ENCODE data around the gene IGF2BP2.

The IGF2BP2 gene

DNA sequence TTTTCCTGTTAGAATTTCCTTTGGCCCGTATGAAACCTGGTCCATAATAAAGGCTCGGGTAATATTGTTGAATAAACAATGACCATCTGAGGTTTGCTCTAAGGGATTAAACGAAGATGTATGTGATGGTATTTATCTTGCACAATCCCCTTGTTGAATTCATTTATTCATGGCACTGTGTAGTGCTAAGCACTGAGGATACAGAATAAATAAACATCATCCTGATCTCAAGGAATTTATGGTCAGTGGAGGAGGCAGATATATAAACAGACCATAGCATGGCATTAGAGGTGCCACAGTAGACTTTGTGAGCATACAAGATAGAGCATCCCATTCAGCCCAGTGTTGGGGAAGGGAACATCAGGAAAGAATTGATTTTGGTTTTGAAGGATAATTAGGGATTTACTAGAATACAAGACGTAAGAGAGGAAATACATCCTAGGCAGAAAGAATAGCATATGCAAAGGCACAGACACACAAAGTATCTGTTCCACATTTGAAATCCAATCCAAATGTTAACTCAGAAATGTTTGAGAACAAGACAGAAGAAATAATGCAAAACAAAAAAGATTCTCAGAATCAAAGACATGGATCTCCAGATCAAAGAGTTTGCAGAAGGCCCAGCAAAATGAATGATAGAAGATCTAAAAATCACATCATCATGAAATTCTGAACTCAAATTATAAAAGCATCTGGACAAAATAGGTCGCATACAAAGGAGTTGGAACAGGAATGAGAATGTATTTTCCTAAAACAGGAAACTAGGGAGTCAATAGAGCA, 5.4 kb upstream of the IGF2BP2 start:
- Histone ChIP-seq H3K4me3 (ENCODE audit: low read length) (no peak overlapping the region), H3K9ac (ENCODE audit: low read length) (no peak overlapping the region), H3K27me3 (ENCODE audit: control insufficient read depth, insufficient read depth, low read length) (peaks cover 6% of the 10 kb centered on the region), H3K4me1 (ENCODE audit: control insufficient read depth, insufficient read depth, low read length) (no peaks in the 10 kb centered on the region), H3K36me3 (ENCODE audit: control insufficient read depth, insufficient read depth, low read length) (no peaks in the 10 kb centered on the region), H3K27ac (ENCODE audit: low read depth, low read length) (no peak overlapping the region)

DNA sequence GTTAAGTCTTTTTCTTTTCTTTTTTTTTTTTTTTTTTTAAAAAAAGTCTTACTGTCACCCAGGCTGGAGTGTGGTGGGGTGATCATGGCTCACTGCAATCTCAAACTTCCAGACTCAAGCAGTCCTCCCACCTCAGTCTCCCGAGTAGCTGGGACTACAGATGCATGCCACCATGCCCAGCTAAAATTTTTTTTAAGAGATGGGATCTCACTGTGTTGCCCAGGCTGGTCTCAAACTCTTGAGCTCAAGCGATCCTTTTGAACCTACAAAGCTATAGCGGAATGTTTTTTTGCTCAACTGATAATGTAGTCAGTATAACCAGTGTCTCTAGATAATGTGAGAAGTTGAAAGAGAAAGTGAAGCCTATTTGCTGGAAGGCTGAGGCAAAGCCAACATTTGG, 3.9 kb upstream of the IGF2BP2 start:
- no peak overlapping the region for H3K4me3 ChIP-seq (ENCODE audit: low read length)
- peaks cover 6% of the 10 kb centered on the region for H3K27me3 ChIP-seq (ENCODE audit: control insufficient read depth, insufficient read depth, low read length)
- H3K4me1 ChIP-seq (ENCODE audit: control insufficient read depth, insufficient read depth, low read length) = no peaks in the 10 kb centered on the region
- H3K9ac ChIP-seq (ENCODE audit: low read length) = no peak overlapping the region
- no peak overlapping the region for H3K27ac ChIP-seq (ENCODE audit: low read depth, low read length)
- no peaks in the 10 kb centered on the region for H3K36me3 ChIP-seq (ENCODE audit: control insufficient read depth, insufficient read depth, low read length)

DNA sequence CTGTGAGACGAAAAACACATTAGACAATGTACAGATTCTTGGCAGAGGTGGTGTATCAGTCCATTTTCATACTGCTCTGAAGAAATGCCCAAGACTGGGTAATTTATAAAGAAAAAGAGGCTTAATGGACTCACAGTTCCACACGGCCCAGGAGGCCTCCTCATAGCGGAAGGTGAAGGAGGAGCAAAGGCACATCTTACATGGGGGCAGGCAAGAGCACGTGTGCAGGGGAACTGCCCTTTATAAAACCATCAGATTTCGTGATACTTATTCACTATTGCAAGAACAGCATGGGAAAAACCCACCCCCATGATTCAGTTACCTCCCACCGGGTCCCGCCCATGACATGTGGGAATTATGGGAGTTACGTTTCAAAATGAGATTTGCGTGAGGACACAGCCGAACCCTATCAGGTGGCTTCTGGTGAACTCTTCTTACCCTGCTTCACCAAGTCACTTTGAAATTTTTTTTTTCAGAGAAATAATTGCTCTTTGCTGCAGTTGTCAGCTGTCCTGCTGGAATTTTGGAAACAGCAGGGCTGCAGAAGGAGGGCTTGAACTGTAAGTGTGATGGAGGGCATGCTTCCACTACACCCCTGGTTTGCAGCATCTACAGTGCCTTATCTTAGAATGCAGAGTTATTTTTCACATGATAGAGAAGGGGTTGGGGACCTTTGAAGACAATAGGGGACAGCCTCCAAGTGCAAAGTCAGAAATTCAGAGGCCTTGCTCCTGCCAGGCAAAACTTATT, 2.9 kb upstream of the IGF2BP2 start:
- peaks cover 3% of the 10 kb centered on the region for H3K4me1 ChIP-seq (ENCODE audit: control insufficient read depth, insufficient read depth, low read length)
- peaks cover 6% of the 10 kb centered on the region for H3K27me3 ChIP-seq (ENCODE audit: control insufficient read depth, insufficient read depth, low read length)
- H3K36me3 ChIP-seq (ENCODE audit: control insufficient read depth, insufficient read depth, low read length) = no peaks in the 10 kb centered on the region
- H3K4me3 ChIP-seq (ENCODE audit: low read length) = no peak overlapping the region
- no peak overlapping the region for H3K9ac ChIP-seq (ENCODE audit: low read length)
- no peak overlapping the region for H3K27ac ChIP-seq (ENCODE audit: low read depth, low read length)

DNA sequence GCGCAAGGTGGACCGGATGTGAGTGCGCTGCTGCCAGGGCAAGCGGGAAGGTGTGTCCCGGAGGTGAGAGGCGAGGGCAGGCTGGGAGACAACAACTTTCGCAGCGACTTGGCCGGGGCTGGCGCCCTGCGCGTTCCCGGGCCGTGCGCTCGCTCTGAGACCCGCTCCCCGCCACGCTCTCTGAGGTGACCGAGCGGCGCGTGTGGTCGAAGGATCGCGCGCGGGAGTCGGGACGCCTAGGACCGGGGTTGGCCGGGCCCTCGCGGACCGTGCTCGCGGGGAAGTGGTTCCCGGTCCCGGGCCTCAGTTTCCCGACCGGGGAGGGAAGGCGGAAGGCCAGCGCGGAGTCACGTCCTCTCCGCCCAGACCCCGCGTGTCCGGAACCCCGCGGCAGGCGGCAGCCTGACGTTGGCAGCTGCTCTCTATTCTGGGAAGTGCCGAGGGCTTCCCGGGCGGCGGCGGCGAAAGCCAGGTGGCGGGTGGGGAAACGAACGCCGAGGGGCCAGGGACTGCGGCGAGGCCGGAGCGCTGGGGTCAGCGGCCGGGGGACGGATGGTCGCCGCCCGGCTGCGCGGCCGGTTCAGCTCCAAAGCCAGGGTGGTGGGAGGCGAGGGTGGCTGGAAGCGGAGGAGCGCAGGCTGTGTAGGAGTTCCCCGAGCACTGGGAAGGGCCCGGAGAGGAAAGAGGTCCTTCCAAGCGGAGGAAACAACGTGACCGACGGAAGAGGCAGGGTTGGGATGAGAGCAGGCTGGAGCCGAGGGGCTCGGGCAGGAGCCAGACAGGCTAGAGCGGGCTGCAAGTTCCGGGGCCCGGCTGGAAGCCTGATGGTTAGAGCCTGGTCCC, 1.0 kb upstream of the IGF2BP2 start:
- Histone ChIP-seq H3K27me3 (ENCODE audit: control insufficient read depth, insufficient read depth, low read length) (peaks cover 8% of the 10 kb centered on the region), H3K36me3 (ENCODE audit: control insufficient read depth, insufficient read depth, low read length) (no peaks in the 10 kb centered on the region), H3K4me1 (ENCODE audit: control insufficient read depth, insufficient read depth, low read length) (peaks cover 3% of the 10 kb centered on the region), H3K27ac (ENCODE audit: low read depth, low read length) (no peak overlapping the region), H3K9ac (ENCODE audit: low read length) (peak overlapping the region; percentile 21), H3K4me3 (ENCODE audit: low read length) (peak overlapping the region; percentile 84)

DNA sequence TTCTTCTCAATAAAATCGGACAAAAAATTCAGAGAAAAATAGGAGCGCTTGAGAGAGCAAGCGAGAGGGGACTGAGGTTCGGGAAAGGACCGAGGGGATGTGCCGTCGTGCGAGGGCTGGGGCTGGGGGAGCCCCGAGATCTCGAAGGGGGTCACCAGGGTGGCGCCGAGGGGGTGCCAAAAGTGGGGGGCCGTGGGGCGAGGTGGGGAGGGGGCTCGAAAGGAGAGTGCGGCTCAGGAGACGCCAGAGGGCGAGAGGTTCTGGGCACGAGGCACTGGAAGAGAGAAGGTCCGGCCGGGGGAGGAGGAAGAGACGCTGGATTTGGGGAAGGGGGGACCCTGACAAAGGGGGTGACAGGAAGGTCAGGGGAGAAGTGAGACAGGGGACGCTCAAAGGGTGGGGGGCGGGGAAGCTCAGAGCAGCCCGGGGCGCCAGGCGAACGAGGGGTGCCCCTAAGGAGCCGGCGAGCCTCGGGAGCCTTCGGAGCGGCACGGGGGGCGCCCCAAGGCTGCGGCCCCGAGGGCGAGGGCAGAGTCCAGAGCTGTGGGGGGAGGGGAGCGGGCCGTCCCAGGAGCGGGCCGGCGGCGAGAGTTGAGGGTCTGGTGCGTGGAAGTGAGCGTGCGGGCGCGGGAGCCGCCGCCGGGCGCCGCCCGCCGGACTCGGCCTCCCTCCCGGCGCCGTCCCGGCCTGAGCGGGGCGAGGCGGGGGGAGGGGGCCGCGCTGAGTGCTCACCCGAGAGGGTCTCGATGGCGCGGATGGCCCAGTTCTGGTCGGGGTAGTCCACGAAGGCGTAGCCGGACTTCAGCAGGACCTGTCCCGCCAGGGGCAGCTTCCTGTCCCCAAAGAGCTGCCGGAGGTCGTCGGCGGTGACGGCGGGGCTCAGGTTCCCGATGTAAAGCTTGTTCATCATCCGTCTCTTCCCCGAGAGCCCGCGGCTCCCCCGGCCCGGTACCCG, 514 bp downstream of the IGF2BP2 start:
- Histone ChIP-seq H3K9ac (ENCODE audit: low read length) (no peak overlapping the region), H3K4me1 (ENCODE audit: control insufficient read depth, insufficient read depth, low read length) (peaks cover 3% of the 10 kb centered on the region), H3K27ac (ENCODE audit: low read depth, low read length) (no peak overlapping the region), H3K27me3 (ENCODE audit: control insufficient read depth, insufficient read depth, low read length) (peaks cover 9% of the 10 kb centered on the region), H3K36me3 (ENCODE audit: control insufficient read depth, insufficient read depth, low read length) (no peaks in the 10 kb centered on the region), H3K4me3 (ENCODE audit: low read length) (peak overlapping the region; percentile 84)

DNA sequence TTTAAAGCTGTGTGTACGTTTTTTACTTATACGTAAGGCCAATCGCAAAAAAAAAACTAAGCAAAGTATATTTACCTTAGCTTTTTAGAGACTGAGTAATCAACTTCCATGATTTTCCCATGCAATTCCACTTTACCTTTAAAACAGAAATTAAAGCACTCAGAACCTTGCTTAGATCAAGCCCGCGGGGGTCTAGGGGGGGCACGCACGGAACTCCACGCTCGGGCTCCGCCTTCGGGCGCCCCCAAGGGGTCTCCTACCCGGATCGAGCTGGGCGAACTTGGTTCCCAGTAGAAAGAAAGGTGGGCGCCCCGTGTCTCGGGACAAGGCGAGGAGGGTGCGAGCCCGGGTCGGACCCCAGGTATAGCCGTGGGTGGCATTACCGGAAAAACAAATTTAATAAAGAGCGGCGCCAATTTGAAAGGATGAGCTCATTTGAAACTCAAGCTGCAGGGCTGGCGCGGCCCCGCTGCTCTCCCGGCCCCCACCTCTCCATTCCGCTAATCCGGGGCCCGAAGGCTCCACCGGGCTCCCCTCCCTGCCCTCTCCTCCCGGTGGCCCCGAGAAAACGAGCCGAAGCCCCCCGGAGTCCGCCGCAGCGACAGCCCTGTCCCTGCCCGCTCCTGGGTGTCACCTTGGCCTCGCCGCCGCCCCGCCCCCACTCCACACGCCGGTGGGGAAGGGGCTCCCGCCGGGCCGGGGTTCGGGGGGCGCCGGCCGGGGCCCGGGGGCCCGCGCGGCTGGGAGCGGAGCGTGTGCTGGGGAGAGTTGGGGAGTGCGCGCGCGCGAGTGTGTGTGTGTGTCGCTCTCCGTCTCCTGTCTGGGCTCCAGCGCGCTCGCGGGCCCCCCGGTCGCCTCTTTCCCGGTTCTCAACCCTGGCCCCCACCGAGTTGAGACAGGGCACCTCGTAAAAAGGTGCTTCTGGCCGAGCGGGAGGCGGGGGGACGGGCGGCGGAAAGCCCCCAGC, 1.5 kb downstream of the IGF2BP2 start:
- Histone ChIP-seq H3K27ac (ENCODE audit: low read depth, low read length) (no peak overlapping the region), H3K4me3 (ENCODE audit: low read length) (peak overlapping the region; percentile 84), H3K9ac (ENCODE audit: low read length) (no peak overlapping the region), H3K27me3 (ENCODE audit: control insufficient read depth, insufficient read depth, low read length) (peaks cover 9% of the 10 kb centered on the region), H3K36me3 (ENCODE audit: control insufficient read depth, insufficient read depth, low read length) (no peaks in the 10 kb centered on the region), H3K4me1 (ENCODE audit: control insufficient read depth, insufficient read depth, low read length) (peaks cover 3% of the 10 kb centered on the region)

DNA sequence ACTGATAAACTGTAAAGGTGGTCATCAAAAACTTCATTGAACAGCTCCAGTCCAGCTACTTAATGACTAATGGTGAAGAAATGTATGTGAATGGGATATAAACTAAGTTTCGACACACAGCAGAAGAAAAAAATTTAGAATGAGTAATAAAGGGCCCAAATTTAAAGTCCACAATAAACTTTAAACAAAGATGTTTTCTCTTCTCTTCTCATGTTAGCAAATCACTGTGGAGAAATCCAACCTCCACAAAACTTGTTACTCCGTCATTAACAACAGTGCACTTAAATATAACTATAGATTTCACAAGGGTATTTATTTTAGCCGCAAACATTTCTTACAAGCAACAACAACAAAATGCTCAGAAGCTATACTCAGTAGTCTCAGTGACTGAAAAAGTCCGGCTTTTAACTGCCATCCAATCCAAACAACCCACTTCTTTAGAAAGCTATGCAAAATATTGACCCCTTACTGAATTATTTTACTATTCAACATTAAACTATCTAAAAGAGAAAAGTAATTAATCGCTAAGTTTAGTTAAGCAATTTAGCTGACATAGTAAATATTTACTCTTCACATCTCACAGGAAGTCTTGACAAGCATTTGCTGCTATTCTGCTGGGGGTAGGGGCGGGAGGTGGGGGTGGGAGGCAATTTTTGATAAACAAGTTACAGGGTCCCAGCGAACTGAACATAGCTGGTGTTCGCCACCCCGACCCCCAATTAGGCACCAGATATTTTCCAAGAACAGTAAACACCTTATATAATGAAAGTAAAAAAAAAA, 2.4 kb downstream of the IGF2BP2 start:
- H3K27me3 ChIP-seq (ENCODE audit: control insufficient read depth, insufficient read depth, low read length) = peaks cover 9% of the 10 kb centered on the region
- no peak overlapping the region for H3K27ac ChIP-seq (ENCODE audit: low read depth, low read length)
- H3K9ac ChIP-seq (ENCODE audit: low read length) = no peak overlapping the region
- H3K4me3 ChIP-seq (ENCODE audit: low read length) = peak overlapping the region; percentile 84
- H3K4me1 ChIP-seq (ENCODE audit: control insufficient read depth, insufficient read depth, low read length) = peaks cover 3% of the 10 kb centered on the region
- no peaks in the 10 kb centered on the region for H3K36me3 ChIP-seq (ENCODE audit: control insufficient read depth, insufficient read depth, low read length)

DNA sequence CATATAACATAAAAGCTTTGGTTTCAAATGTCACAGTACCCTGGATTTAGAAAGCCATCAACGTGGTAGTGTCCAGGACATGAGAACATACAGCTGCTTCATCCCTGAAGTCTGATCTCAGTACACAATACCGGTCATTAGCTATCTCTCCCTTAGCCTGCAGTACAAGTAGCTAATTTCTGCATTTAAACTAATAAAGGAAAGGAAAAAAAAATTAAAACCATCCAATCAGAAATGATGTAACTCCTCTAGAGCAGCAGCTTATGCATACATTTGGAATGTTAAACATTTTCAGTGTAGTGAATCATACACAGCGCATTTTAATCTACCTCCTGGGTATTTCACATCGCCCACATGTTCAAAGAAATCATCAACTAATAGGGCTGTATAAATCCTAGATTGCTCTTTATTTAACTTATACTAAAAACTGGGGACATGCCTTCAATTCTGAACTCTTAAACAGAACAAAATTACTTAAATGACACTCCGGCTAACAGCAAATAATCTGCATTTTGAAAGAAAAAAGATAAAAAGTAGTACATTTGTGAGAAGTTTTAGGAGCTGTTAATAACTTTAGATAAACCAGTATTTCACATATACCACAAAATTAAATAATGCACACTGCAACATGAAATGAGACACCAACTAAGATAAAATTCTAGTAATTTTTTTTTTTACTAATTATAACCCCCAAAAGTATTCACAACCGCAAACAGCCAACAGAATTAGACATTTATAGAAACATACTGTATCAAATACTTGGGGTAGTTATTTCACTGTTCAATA, 3.7 kb downstream of the IGF2BP2 start:
- H3K9ac ChIP-seq (ENCODE audit: low read length) = no peak overlapping the region
- no peak overlapping the region for H3K4me3 ChIP-seq (ENCODE audit: low read length)
- peaks cover 6% of the 10 kb centered on the region for H3K27me3 ChIP-seq (ENCODE audit: control insufficient read depth, insufficient read depth, low read length)
- H3K27ac ChIP-seq (ENCODE audit: low read depth, low read length) = no peak overlapping the region
- no peaks in the 10 kb centered on the region for H3K36me3 ChIP-seq (ENCODE audit: control insufficient read depth, insufficient read depth, low read length)
- peaks cover 3% of the 10 kb centered on the region for H3K4me1 ChIP-seq (ENCODE audit: control insufficient read depth, insufficient read depth, low read length)

DNA sequence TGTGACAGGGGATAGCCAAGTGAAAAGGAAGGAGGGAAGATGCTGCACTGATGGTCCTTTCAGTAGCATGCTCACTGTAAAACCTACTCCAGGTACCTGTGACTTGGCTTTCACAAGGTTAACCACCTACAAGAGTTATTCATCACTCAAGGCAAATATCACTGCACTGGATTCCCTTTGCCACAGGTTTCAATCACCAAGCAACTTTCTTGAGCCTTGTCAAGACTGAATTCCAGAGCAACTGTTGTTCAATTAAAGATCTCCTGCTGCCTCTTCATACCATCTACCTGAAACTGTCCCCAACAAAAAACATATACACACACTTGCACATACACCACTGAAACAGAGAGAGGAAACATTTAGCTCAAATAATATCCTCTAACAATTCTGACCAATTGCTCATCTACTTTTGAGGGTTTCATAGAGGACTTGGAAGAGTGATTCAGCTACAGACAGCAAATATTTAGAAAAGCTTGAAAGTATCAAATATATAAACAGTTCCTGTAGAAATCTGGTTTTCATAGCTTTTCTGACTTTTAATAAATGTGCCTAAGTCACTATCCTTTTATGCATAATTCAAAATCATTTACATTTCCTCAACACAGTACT, 6.5 kb downstream of the IGF2BP2 start:
- Histone ChIP-seq H3K27ac (ENCODE audit: low read depth, low read length) (no peak overlapping the region), H3K4me1 (ENCODE audit: control insufficient read depth, insufficient read depth, low read length) (peaks cover 3% of the 10 kb centered on the region), H3K27me3 (ENCODE audit: control insufficient read depth, insufficient read depth, low read length) (peaks cover 3% of the 10 kb centered on the region), H3K36me3 (ENCODE audit: control insufficient read depth, insufficient read depth, low read length) (no peaks in the 10 kb centered on the region), H3K4me3 (ENCODE audit: low read length) (no peak overlapping the region), H3K9ac (ENCODE audit: low read length) (no peak overlapping the region)
